ENCODE measurements around the gene MIA2. TPM values are rescaled to one million over a fixed set of nuclear protein-coding genes. Genes with fewer than 3 reads are reported as not detected.

Gene MIA2
- total and polyA plus RNA-seq, 2 experiments from 2014 or later = 9.5 to 10.9 TPM

DNA sequence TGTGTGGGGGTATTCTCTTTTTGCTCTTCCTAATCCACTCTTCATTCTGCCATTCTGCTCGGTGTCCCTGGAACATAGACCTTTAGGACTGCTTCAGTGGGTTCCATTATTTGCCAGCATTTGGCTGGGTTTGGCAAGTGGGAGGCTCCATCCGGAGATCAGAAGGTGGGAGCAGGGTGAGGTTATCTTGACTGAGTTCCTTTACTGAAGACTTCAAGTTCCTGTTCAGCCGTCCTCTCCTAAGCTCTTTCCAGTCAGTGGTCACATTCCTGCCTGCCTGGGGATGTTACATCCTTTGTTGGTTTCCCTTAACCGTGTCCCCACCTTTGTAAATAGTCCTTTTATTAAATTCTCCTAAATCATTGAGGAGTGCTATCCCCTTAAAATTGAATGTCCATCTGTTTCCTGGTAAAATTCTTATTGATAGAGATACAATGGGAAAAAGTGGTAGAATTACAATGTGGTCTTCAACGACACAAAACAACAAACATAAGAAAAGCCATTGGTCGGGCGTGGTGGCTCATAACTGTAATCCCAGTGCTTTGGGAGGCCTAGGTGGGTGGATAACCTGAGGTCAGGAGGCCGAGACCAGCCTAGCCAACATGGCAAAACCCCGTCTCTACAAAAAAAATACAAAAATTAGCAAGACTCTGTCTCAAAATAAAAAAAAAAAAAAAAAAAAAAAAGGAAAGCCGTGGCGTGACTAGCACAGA lies 5.0 kb upstream of the MIA2 start (continued):
- TF ChIP-seq, protein P1, sequence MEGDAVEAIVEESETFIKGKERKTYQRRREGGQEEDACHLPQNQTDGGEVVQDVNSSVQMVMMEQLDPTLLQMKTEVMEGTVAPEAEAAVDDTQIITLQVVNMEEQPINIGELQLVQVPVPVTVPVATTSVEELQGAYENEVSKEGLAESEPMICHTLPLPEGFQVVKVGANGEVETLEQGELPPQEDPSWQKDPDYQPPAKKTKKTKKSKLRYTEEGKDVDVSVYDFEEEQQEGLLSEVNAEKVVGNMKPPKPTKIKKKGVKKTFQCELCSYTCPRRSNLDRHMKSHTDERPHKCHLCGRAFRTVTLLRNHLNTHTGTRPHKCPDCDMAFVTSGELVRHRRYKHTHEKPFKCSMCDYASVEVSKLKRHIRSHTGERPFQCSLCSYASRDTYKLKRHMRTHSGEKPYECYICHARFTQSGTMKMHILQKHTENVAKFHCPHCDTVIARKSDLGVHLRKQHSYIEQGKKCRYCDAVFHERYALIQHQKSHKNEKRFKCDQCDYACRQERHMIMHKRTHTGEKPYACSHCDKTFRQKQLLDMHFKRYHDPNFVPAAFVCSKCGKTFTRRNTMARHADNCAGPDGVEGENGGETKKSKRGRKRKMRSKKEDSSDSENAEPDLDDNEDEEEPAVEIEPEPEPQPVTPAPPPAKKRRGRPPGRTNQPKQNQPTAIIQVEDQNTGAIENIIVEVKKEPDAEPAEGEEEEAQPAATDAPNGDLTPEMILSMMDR (conservative IDR thresholded peaks at IDR 0.05; ENCODE audit: low read depth in 2 of 2) = no peak
- TF ChIP-seq, protein P2, sequence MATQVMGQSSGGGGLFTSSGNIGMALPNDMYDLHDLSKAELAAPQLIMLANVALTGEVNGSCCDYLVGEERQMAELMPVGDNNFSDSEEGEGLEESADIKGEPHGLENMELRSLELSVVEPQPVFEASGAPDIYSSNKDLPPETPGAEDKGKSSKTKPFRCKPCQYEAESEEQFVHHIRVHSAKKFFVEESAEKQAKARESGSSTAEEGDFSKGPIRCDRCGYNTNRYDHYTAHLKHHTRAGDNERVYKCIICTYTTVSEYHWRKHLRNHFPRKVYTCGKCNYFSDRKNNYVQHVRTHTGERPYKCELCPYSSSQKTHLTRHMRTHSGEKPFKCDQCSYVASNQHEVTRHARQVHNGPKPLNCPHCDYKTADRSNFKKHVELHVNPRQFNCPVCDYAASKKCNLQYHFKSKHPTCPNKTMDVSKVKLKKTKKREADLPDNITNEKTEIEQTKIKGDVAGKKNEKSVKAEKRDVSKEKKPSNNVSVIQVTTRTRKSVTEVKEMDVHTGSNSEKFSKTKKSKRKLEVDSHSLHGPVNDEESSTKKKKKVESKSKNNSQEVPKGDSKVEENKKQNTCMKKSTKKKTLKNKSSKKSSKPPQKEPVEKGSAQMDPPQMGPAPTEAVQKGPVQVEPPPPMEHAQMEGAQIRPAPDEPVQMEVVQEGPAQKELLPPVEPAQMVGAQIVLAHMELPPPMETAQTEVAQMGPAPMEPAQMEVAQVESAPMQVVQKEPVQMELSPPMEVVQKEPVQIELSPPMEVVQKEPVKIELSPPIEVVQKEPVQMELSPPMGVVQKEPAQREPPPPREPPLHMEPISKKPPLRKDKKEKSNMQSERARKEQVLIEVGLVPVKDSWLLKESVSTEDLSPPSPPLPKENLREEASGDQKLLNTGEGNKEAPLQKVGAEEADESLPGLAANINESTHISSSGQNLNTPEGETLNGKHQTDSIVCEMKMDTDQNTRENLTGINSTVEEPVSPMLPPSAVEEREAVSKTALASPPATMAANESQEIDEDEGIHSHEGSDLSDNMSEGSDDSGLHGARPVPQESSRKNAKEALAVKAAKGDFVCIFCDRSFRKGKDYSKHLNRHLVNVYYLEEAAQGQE (IDR thresholded peaks at IDR 0.05; ENCODE audit: unreplicated experiment) = no peak
- no peak for TF ChIP-seq STAT1 (IDR thresholded peaks at IDR 0.05; ENCODE audit: unreplicated experiment)
- TF ChIP-seq, protein P3, sequence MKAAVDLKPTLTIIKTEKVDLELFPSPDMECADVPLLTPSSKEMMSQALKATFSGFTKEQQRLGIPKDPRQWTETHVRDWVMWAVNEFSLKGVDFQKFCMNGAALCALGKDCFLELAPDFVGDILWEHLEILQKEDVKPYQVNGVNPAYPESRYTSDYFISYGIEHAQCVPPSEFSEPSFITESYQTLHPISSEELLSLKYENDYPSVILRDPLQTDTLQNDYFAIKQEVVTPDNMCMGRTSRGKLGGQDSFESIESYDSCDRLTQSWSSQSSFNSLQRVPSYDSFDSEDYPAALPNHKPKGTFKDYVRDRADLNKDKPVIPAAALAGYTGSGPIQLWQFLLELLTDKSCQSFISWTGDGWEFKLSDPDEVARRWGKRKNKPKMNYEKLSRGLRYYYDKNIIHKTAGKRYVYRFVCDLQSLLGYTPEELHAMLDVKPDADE (IDR thresholded peaks at IDR 0.05) = no peak
- no peak for TF ChIP-seq ZNF114 (CRISPR knock-in tag; IDR thresholded peaks at IDR 0.05)
- no peak for TF ChIP-seq NANOG (IDR thresholded peaks at IDR 0.05; ENCODE audit: borderline replicate concordance)

DNA sequence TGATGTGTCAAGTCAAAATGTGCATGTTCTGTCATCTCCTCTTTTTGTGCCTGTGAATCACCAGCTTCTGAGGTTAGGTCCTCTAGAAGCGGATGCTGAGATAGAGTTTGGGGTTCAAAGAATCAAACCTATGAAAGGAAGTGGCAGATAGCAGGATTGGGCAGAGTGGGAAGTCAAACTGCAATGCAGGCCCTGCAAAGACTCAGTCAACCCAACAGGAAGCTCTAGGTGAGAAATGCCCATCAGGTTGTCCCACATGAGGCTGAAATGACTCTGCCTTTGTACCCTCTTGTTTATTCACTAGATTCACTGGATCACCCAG lies 4.5 kb upstream of the MIA2 start:
- Histone ChIP-seq H3K4me3 (no peak overlapping the region), H3K27me3 (ENCODE audit: insufficient read depth) (no peaks in the 10 kb centered on the region), H4K20me1 (replicated peaks; ENCODE audit: insufficient read depth) (no peaks in the 10 kb centered on the region), H3K36me3 (ENCODE audit: insufficient read depth) (no peaks in the 10 kb centered on the region), H3K4me1 (ENCODE audit: insufficient read depth) (no peaks in the 10 kb centered on the region), H3K79me2 (replicated peaks; ENCODE audit: insufficient read depth) (no peaks in the 10 kb centered on the region), H3K9me2 (ENCODE audit: insufficient read depth) (no peaks in the 10 kb centered on the region), H3K27ac (ENCODE audit: low read depth) (no peak overlapping the region), H2AFZ (peak overlapping the region; percentile 57; the same call in 1 of the 2 replicates), H3K4me2 (no peak overlapping the region), H3F3A (replicated peaks; ENCODE audit: low read depth) (no peaks in the 10 kb centered on the region)
- Mint-ChIP-seq H3K4me1 (no peaks in the 10 kb centered on the region; the same call in 2 of the 3 replicates), H3K27ac (no peak overlapping the region), H3K4me3 (no peak overlapping the region), H3K9me3 (no peaks in the 10 kb centered on the region; the same call in 2 of the 3 replicates), H3K36me3 (ENCODE audit: low read depth) (no peaks in the 10 kb centered on the region), H3K27me3 (ENCODE audit: insufficient read depth, low read depth, poor library complexity) (no peaks in the 10 kb centered on the region)
- ATAC-seq (no peak), DNase-seq (ENCODE audit: low spot score) (no peak)
- TF ChIP-seq ZNF114 (CRISPR knock-in tag; IDR thresholded peaks at IDR 0.05) (no peak), CREB1 (CRISPR knock-in tag; IDR thresholded peaks at IDR 0.05; ENCODE audit: low read depth) (no peak), POLR2AphosphoS5 (IDR thresholded peaks at IDR 0.05; ENCODE audit: low read depth) (no peak), NANOG (IDR thresholded peaks at IDR 0.05; ENCODE audit: borderline replicate concordance) (no peak), EZH2 (IDR thresholded peaks at IDR 0.05; ENCODE audit: low read depth, unreplicated experiment) (no peak), EZH2phosphoT487 (IDR thresholded peaks at IDR 0.05; ENCODE audit: unreplicated experiment) (no peak)
- TF ChIP-seq, protein P3 (IDR thresholded peaks at IDR 0.05) = no peak
